SK-N-MC (cell line): ENCODE data around the gene C2orf80.

Experiments
- EZH2 ChIP-seq: fragments of 200-600 bp; sonication (generic); IDR thresholded peaks from one replicate; pipeline ENCODE4 v1.6.1; 2017; ENCODE audit warnings: antibody characterized with exemption
- POLR2AphosphoS5 ChIP-seq: IDR thresholded peaks from 2 replicates; pipeline ENCODE4 v1.6.1; 2012; ENCODE audit warnings: mild to moderate bottlenecking, low read depth, low read length, borderline replicate concordance

DNA sequence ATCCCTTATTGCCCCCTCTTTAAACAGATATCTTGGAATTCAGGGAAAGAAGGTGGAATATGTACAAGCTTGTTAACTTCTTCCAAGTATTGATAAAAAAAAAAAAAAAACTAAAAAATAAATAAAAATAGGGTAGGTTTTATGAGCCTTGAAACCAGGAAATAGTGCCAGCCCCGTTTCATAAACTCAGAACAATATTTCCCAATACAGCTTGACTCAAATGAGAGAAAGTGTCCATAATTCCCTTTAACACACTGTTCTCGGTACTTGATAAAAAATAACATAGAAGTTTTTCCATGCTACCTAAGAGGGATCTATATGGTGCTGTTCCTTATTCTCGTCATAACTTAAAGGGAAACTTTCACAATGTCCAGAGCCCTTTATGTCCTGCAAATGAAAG lies 17.9 kb upstream of the C2orf80 start:
- TF ChIP-seq EZH2 (no peak), POLR2AphosphoS5 (no peak)
